Adrenal gland (tissue), 5 donors: ENCODE results near the gene KAZN.

Experiments
- POLR2A ChIP-seq, 2 donors: fragments of 450-650 bp; IDR thresholded peaks; one replicate each; pipeline ENCODE4 v1.6.1; 2017; ENCODE audit warnings: antibody characterized with exemption in 2 of 2, mild to moderate bottlenecking in 2 of 2, moderate library complexity in 1 of 2
- TF ChIP-seq, protein P1 (sequence below), 6 experiments: fragments of 450-650 bp in 4 of 6; fragments of 200-600 bp in 2 of 6; sonication (generic) in 1 of 6; IDR thresholded peaks; 1 replicate in 5 of 6; 2 replicates in 1 of 6; pipeline versions ENCODE4 v1.5.1 to v1.8.0; 2016 to 2021; ENCODE audit warnings: antibody characterized with exemption in 6 of 6, mild to moderate bottlenecking in 2 of 6, moderate library complexity in 1 of 6
- donor health status: DM: no; HTN: no; CAD: no.

- TF ChIP-seq, protein P1, sequence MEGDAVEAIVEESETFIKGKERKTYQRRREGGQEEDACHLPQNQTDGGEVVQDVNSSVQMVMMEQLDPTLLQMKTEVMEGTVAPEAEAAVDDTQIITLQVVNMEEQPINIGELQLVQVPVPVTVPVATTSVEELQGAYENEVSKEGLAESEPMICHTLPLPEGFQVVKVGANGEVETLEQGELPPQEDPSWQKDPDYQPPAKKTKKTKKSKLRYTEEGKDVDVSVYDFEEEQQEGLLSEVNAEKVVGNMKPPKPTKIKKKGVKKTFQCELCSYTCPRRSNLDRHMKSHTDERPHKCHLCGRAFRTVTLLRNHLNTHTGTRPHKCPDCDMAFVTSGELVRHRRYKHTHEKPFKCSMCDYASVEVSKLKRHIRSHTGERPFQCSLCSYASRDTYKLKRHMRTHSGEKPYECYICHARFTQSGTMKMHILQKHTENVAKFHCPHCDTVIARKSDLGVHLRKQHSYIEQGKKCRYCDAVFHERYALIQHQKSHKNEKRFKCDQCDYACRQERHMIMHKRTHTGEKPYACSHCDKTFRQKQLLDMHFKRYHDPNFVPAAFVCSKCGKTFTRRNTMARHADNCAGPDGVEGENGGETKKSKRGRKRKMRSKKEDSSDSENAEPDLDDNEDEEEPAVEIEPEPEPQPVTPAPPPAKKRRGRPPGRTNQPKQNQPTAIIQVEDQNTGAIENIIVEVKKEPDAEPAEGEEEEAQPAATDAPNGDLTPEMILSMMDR (IDR thresholded peaks at IDR 0.05) = no peak
- TF ChIP-seq POLR2A (IDR thresholded peaks at IDR 0.05) = no peak
Observed at GRCh38 chr1:14894811-14895560, 296.5 kb downstream of the KAZN start.
